Fibroblast of upper back skin (primary cell): ENCODE results near the gene CTU2.

Source experiments
- DNase-seq: peaks from one replicate; pipeline ENCODE4 v3.0.0-alpha.2; 2013

The CTU2 gene

DNA sequence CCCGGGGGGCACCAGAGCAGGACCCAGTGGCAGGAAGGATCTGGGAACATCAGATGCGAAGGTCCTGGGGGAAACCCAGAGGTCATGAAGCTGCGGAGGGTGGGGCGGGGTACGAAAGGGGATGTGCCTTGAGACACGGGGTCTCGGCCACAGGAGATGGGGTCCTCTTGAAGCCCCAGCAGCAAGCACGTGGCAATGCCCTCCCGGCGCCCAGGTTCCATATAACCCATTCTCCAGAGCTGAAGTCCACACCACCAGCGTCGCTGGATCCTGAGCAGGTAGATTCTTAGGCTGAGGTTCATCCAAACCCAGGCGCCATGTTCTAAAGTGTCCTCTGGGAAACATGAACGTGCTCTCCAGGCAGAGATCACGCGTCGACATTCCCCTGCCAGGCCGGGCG lies 57.8 kb downstream of the CTU2 start:
- no peak for DNase-seq

DNA sequence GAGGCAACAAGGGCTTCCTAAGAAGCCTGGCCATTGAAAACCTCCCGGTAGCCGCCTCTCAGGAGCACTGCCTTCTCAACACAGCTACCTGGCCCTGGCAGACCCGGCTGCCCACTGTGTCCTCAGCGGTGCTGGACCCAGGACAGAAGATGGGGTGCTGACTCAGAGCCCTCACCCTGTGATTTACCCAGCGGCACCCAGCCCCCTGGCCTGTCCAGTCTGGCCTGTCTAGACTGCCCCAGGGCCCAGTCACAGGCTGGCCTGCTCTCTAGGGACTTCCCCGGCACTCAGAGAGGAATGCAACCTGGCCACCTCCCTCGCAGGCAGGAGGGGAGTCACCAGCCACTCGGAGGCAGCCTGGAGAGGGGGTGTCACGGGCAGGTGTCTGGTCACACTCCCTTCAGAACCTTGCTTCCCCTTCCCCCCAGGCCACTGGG lies 58.6 kb downstream of the CTU2 start:
- no peak for DNase-seq
